ENCODE data around the gene STEAP2.

The STEAP2 gene

GRCh38 chr7:90190995-90191394 lies 20.5 kb upstream of the STEAP2 start:
- H3K4me3 ChIP-seq (ENCODE audit: control insufficient read depth, low read depth, low read length), result no peak overlapping the region
- DNase-seq (ENCODE audit: low read depth), result no peak
- TF ChIP-seq, protein P1, sequence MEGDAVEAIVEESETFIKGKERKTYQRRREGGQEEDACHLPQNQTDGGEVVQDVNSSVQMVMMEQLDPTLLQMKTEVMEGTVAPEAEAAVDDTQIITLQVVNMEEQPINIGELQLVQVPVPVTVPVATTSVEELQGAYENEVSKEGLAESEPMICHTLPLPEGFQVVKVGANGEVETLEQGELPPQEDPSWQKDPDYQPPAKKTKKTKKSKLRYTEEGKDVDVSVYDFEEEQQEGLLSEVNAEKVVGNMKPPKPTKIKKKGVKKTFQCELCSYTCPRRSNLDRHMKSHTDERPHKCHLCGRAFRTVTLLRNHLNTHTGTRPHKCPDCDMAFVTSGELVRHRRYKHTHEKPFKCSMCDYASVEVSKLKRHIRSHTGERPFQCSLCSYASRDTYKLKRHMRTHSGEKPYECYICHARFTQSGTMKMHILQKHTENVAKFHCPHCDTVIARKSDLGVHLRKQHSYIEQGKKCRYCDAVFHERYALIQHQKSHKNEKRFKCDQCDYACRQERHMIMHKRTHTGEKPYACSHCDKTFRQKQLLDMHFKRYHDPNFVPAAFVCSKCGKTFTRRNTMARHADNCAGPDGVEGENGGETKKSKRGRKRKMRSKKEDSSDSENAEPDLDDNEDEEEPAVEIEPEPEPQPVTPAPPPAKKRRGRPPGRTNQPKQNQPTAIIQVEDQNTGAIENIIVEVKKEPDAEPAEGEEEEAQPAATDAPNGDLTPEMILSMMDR (IDR thresholded peaks at IDR 0.05; ENCODE audit: control insufficient read depth, insufficient read depth, low read depth, low read length, missing control alignments), result no peak

- H3K4me3 ChIP-seq (ENCODE audit: control insufficient read depth, low read depth, low read length), result no peak overlapping the region
- no peak for DNase-seq (ENCODE audit: low read depth)
- TF ChIP-seq, protein P1 (IDR thresholded peaks at IDR 0.05; ENCODE audit: control insufficient read depth, insufficient read depth, low read depth, low read length, missing control alignments), result no peak
Measured at GRCh38 chr7:90191648-90192047, 19.9 kb upstream of the STEAP2 start.

DNA sequence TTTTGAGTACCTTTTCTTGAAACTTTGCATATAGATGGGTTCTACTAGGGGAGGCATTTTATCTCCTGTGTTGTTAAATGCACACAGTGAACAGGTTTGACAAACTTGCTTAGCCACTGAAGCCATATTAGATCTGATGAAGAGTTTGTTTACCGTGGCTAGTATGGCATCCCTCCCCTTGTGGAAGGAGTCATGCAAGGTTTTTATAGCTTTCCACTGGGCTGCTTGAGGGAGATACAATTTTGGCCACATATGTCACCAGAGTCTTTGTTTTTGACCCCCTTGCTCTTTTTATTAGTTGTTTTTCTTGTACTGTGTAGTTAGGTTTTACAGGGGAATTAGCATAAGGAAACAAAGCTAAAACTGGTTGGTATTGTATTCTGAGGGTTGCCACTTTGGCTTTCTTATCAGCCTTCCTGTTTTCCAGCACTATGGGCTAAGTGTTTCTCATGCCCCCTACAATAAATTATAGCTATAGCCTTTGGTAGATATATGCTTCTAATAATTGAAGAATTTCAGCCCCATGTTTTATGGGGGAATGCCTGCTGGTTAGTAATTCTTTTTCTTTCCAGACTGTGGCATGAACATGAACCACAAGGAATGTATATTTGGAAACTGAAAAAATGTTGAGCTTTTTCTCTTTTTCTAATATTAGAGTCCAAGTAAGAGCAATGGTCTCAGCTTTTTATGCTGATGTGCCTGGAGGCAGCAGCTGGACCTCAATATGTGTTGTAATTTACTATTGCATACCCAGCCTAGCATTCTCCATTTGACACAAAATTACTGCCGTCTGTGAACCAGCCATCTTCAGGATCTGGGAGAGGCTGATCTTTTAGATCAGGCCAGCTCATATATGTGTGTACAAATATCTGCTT lies 18.4 kb upstream of the STEAP2 start:
- DNase-seq (ENCODE audit: low read depth), result peak; percentile 83
- TF ChIP-seq, protein P1 (IDR thresholded peaks at IDR 0.05; ENCODE audit: control insufficient read depth, insufficient read depth, low read depth, low read length, missing control alignments), result no peak

DNA sequence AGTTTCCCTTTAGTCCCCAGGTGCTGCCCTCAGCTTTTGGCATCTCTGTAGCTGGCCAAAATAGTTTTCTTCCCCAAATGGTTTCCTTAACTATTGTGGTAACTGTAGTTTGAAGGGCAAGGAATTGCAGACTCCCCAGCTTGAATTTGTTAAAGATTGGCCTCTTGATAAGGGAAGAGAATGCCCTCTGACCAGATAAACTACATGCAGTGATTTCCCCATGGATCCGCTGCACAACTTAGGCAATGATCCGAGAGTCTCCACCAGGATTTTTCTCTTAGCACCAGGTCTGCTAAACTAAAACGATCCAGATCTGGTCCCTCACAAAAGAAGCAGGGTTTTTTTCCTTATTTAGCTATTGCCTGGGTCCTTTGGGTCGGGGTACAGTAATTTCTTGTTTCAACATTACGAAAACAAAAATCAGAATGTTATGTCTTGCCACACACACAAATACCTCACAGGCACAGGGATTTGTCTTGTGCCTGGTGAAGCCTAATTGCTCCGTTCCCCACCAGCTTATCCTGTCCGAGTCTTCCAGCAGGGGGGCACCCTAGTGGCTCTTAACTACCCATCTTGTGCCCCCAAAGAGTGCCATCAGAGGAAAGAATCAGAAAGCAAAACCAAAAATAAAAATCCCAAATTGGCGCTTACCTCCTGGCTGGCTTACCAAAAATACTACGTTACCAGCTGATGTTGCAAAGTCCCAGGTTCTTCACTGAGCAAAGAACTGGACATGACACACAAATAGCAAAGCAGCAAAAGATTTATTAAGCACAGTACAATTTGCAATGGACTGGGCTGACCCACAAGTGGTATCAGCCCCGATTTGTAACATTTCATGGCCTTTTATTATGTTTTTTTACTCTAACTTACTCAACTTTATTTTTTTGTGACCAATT lies 16.4 kb upstream of the STEAP2 start:
- TF ChIP-seq, protein P1 (IDR thresholded peaks at IDR 0.05; ENCODE audit: control insufficient read depth, insufficient read depth, low read depth, low read length, missing control alignments), result no peak
- H3K4me3 ChIP-seq (ENCODE audit: control insufficient read depth, low read depth, low read length), result no peak overlapping the region
- DNase-seq (ENCODE audit: low read depth), result no peak

More for the DNA sequence above, 18.4 kb upstream of the STEAP2 start:
- no peak overlapping the region for H3K4me3 ChIP-seq (ENCODE audit: control insufficient read depth, low read depth, low read length)

- TF ChIP-seq, protein P1 (IDR thresholded peaks at IDR 0.05; ENCODE audit: control insufficient read depth, insufficient read depth, low read depth, low read length, missing control alignments), result no peak
- no peak overlapping the region for H3K4me3 ChIP-seq (ENCODE audit: control insufficient read depth, low read depth, low read length)
- no peak for DNase-seq (ENCODE audit: low read depth)
Measured at GRCh38 chr7:90201500-90202195, 9.9 kb upstream of the STEAP2 start.

DNA sequence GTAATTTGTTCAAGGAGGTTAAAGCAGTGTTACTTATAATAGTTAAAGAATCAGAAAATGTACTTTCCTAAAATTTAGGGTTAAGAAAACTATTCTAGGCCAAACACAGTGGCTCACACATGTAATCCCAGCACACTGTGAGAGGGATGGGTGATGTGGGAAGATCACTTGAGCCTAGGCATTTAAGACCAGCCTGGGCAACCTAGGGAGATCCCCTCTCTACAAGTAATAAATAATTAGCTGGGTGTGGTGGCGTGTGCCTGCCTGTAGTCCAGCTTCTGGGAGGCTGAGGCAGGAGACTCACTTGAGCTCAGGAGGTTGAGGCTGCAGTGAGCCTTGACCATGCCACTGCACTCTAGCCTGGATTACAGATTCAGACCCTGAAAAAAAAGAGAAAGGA lies 3.6 kb upstream of the STEAP2 start:
- no peak overlapping the region for H3K4me3 ChIP-seq (ENCODE audit: control insufficient read depth, low read depth, low read length)
- TF ChIP-seq, protein P1 (IDR thresholded peaks at IDR 0.05; ENCODE audit: control insufficient read depth, insufficient read depth, low read depth, low read length, missing control alignments), result no peak
- no peak for DNase-seq (ENCODE audit: low read depth)
